ENCODE measurements around the gene SLC35F3.
"Not testable (repeated sequence)": the region's sequence is repeated elsewhere in the genome, so short reads cannot be mapped to it uniquely, and the experiment has no call there.

SLC35F3 gene

GRCh38 chr1:234292011-234292410 lies 387.5 kb downstream of the SLC35F3 start:
- H3K36me3 ChIP-seq (ENCODE audit: control insufficient read depth, low read depth, low read length), result no peaks in the 10 kb centered on the region
- H3K27me3 ChIP-seq (ENCODE audit: control insufficient read depth, insufficient read depth, low read length), result no peaks in the 10 kb centered on the region
- no peak overlapping the region for H3K9ac ChIP-seq (ENCODE audit: low read length)
- H3K4me1 ChIP-seq (ENCODE audit: control insufficient read depth, low read depth, low read length), result no peaks in the 10 kb centered on the region
- H3K9me3 ChIP-seq (ENCODE audit: control insufficient read depth, low read depth, low read length), result peaks cover 6% of the 10 kb centered on the region
- H3K4me3 ChIP-seq (ENCODE audit: low read length), result no peak overlapping the region
- H3K27ac ChIP-seq (ENCODE audit: low read length), result no peak overlapping the region

- no peaks in the 10 kb centered on the region for H3K36me3 ChIP-seq (ENCODE audit: control insufficient read depth, low read depth, low read length)
- no peaks in the 10 kb centered on the region for H3K27me3 ChIP-seq (ENCODE audit: control insufficient read depth, insufficient read depth, low read length)
- no peak overlapping the region for H3K4me3 ChIP-seq (ENCODE audit: low read length)
- H3K27ac ChIP-seq (ENCODE audit: low read length), result no peak overlapping the region
- H3K4me1 ChIP-seq (ENCODE audit: control insufficient read depth, low read depth, low read length), result no peaks in the 10 kb centered on the region
- H3K9ac ChIP-seq (ENCODE audit: low read length), result no peak overlapping the region
- peaks cover 6% of the 10 kb centered on the region for H3K9me3 ChIP-seq (ENCODE audit: control insufficient read depth, low read depth, low read length)
Measured at GRCh38 chr1:234292548-234292947, 388.1 kb downstream of the SLC35F3 start.

DNA sequence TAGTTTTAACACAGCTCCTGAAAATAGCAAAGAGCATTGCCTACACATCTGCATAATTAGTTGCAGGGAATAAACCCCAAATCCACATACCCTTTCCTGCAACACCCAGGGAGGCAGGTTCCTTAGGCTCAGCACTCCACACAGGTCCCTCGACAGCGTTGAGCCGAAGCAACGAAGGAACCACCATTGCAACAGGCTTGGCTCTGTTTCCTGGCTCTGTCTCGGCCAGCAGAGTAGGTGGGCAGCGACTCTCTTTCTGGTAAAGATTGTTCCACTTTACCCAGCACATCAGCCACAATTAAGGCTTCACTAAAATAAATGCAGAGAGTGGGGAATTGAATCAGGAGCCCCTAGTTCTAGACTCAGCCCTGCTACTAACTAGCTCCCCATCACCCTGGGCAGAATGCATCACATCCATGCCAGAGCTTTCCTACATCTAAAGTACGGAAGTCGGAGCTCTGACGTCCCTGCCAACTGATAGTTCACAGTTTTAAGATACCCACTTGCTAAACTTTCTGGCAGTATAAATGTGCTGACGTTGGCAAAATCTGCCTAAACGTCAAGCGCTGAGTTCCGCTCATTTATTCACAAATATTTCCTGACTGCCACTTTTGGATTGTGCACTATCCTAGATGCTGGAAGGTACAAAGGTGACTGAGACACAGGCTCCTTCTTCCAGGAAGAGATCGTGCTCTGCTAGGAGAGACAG lies 389.8 kb downstream of the SLC35F3 start:
- H3K4me3 ChIP-seq (ENCODE audit: low read length), result no peak overlapping the region
- no peaks in the 10 kb centered on the region for H3K36me3 ChIP-seq (ENCODE audit: control insufficient read depth, low read depth, low read length)
- H3K27ac ChIP-seq (ENCODE audit: low read length), result no peak overlapping the region
- no peak overlapping the region for H3K9ac ChIP-seq (ENCODE audit: low read length)
- H3K4me1 ChIP-seq (ENCODE audit: control insufficient read depth, low read depth, low read length), result no peaks in the 10 kb centered on the region
- H3K9me3 ChIP-seq (ENCODE audit: control insufficient read depth, low read depth, low read length), result peaks cover 5% of the 10 kb centered on the region
- no peaks in the 10 kb centered on the region for H3K27me3 ChIP-seq (ENCODE audit: control insufficient read depth, insufficient read depth, low read length)

DNA sequence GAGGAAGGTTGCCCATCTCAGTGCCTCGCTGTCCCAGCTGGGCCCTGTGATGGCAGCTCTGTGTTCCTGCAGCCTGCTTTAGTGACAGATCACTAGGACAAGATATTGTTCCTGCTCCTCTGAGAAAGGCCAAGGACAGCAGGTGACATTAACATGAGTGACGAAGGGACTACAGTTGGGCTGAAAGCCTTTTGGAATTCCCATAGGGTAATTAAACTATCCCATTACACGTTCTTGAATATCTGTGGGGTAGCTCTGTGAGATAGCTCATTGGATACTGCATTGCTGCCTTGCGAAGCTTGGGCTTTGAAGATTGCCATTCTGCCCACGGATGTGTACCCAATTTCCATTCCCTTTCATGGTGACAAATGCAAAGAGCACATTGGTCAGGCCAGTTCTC lies 390.6 kb downstream of the SLC35F3 start:
- Histone ChIP-seq H3K9me3 (ENCODE audit: control insufficient read depth, low read depth, low read length) (no peaks in the 10 kb centered on the region), H3K9ac (ENCODE audit: low read length) (no peak overlapping the region), H3K27ac (ENCODE audit: low read length) (no peak overlapping the region), H3K27me3 (ENCODE audit: control insufficient read depth, insufficient read depth, low read length) (no peaks in the 10 kb centered on the region), H3K4me3 (ENCODE audit: low read length) (no peak overlapping the region), H3K4me1 (ENCODE audit: control insufficient read depth, low read depth, low read length) (no peaks in the 10 kb centered on the region), H3K36me3 (ENCODE audit: control insufficient read depth, low read depth, low read length) (no peaks in the 10 kb centered on the region)

GRCh38 chr1:234295626-234296025 lies 391.1 kb downstream of the SLC35F3 start:
- Histone ChIP-seq H3K9me3 (ENCODE audit: control insufficient read depth, low read depth, low read length) (no peaks in the 10 kb centered on the region), H3K9ac (ENCODE audit: low read length) (no peak overlapping the region), H3K4me1 (ENCODE audit: control insufficient read depth, low read depth, low read length) (no peaks in the 10 kb centered on the region), H3K4me3 (ENCODE audit: low read length) (no peak overlapping the region), H3K36me3 (ENCODE audit: control insufficient read depth, low read depth, low read length) (no peaks in the 10 kb centered on the region), H3K27me3 (ENCODE audit: control insufficient read depth, insufficient read depth, low read length) (no peaks in the 10 kb centered on the region), H3K27ac (ENCODE audit: low read length) (no peak overlapping the region)

- Histone ChIP-seq H3K9me3 (ENCODE audit: control insufficient read depth, low read depth, low read length) (no peaks in the 10 kb centered on the region), H3K4me3 (ENCODE audit: low read length) (no peak overlapping the region), H3K4me1 (ENCODE audit: control insufficient read depth, low read depth, low read length) (no peaks in the 10 kb centered on the region), H3K9ac (ENCODE audit: low read length) (no peak overlapping the region), H3K36me3 (ENCODE audit: control insufficient read depth, low read depth, low read length) (no peaks in the 10 kb centered on the region), H3K27ac (ENCODE audit: low read length) (no peak overlapping the region), H3K27me3 (ENCODE audit: control insufficient read depth, insufficient read depth, low read length) (no peaks in the 10 kb centered on the region)
Measured at GRCh38 chr1:234296496-234296895, 392.0 kb downstream of the SLC35F3 start.

DNA sequence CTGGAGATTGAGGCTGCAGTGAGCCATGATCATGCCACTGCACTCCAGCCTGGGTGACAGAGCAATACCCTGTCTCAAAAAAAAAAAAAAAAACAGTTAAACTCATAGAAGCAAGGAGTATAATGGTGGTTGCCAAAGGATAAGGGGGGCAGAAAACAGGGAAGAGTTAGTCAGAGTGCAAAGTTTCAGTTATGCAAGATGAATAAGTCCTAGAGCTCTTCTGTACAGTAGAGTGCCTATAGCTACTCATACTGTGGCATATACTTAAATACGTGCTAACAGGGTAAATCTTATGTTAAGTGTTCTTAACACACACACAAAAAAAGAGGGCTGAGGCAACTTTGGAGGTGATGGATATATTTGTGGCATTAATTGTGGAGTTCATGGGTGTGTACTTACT lies 393.2 kb downstream of the SLC35F3 start:
- Histone ChIP-seq H3K9me3 (ENCODE audit: control insufficient read depth, low read depth, low read length) (no peaks in the 10 kb centered on the region), H3K27ac (ENCODE audit: low read length) (no peak overlapping the region), H3K27me3 (ENCODE audit: control insufficient read depth, insufficient read depth, low read length) (no peaks in the 10 kb centered on the region), H3K4me1 (ENCODE audit: control insufficient read depth, low read depth, low read length) (no peaks in the 10 kb centered on the region), H3K9ac (ENCODE audit: low read length) (no peak overlapping the region), H3K36me3 (ENCODE audit: control insufficient read depth, low read depth, low read length) (no peaks in the 10 kb centered on the region), H3K4me3 (ENCODE audit: low read length) (no peak overlapping the region)

- no peak overlapping the region for H3K4me3 ChIP-seq (ENCODE audit: low read length)
- H3K4me1 ChIP-seq (ENCODE audit: control insufficient read depth, low read depth, low read length), result no peaks in the 10 kb centered on the region
- no peaks in the 10 kb centered on the region for H3K9me3 ChIP-seq (ENCODE audit: control insufficient read depth, low read depth, low read length)
- no peaks in the 10 kb centered on the region for H3K36me3 ChIP-seq (ENCODE audit: control insufficient read depth, low read depth, low read length)
- H3K27ac ChIP-seq (ENCODE audit: low read length), result no peak overlapping the region
- no peak overlapping the region for H3K9ac ChIP-seq (ENCODE audit: low read length)
- no peaks in the 10 kb centered on the region for H3K27me3 ChIP-seq (ENCODE audit: control insufficient read depth, insufficient read depth, low read length)
Measured at GRCh38 chr1:234300096-234300495, 395.6 kb downstream of the SLC35F3 start.

DNA sequence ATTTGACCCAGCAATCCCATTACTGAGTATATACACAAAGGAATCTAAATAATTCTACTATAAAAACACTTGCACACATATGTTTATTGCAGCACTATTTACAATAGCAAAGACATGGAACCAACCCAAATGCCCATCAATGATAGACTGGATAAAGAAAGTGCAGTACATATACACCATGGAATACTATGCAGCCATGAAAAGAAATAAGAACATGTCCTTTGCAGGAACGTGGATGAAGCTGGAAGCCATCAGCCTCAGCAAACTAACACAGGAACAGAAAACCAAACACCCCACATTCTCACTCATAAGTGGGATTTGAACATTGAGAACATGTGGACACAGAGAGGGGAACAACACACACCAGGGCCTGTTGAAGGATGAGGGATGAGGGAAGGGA lies 397.2 kb downstream of the SLC35F3 start:
- not testable (repeated sequence) for H3K27me3 ChIP-seq (ENCODE audit: control insufficient read depth, insufficient read depth, low read length); H3K9ac ChIP-seq (ENCODE audit: low read length); H3K4me1 ChIP-seq (ENCODE audit: control insufficient read depth, low read depth, low read length)

DNA sequence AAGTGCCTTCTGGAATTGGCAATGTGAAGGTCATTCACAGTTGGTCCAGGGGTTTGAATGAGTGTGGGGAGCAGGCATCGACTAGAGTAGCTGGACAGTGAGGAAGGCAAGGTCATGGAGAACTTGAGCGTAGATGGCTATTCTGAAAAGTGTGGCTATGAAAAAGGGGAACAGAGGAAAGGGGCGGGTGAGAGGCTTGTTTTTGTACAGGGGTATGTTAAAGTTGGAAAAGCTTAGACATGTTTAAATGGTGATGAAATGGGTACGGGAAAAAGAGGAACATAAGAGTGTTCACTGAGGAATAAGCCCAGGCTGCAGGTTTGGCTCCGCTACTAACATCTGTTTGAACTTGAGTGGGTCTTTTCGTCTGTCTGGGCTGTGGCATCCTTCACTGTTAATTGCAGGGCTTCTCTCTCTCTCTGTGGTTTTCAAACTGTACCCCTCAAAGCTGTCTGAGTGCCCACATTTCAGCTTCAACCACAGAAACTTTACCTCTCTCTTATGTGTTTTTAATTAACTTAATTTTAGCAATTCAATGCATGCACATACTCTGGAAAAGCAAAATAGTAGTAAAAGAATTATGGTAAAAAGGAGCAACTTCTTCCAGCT lies 398.0 kb downstream of the SLC35F3 start:
- H3K4me1 ChIP-seq (ENCODE audit: control insufficient read depth, low read depth, low read length), result no peaks in the 10 kb centered on the region
- H3K4me3 ChIP-seq (ENCODE audit: low read length), result no peak overlapping the region
- H3K27me3 ChIP-seq (ENCODE audit: control insufficient read depth, insufficient read depth, low read length), result no peaks in the 10 kb centered on the region
- no peak overlapping the region for H3K27ac ChIP-seq (ENCODE audit: low read length)
- no peaks in the 10 kb centered on the region for H3K9me3 ChIP-seq (ENCODE audit: control insufficient read depth, low read depth, low read length)
- H3K36me3 ChIP-seq (ENCODE audit: control insufficient read depth, low read depth, low read length), result no peaks in the 10 kb centered on the region
- H3K9ac ChIP-seq (ENCODE audit: low read length), result no peak overlapping the region

More for the DNA sequence above, 397.2 kb downstream of the SLC35F3 start:
- H3K36me3 ChIP-seq (ENCODE audit: control insufficient read depth, low read depth, low read length); H3K4me3 ChIP-seq (ENCODE audit: low read length); H3K9me3 ChIP-seq (ENCODE audit: control insufficient read depth, low read depth, low read length); H3K27ac ChIP-seq (ENCODE audit: low read length): not testable (repeated sequence)

DNA sequence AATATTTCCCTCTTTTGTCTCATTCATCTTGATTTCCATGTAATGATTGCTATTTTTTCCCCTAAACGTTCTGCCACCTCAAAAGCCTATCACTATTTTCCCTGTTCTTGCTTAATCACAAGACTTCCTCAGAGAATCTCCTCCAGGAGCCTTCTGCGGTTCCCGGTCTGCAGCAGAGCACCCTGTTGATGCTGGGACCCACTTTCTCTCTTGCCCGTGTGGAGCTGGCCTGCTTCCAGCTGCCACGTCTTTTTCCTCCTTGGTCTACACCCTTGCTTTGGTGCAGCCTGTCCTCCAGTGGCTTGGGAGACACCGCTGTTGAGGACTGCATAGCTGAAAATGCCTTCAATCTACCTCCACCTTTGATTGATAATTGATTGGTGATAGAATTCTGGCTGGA lies 398.8 kb downstream of the SLC35F3 start:
- no peak overlapping the region for H3K27ac ChIP-seq (ENCODE audit: low read length)
- H3K9me3 ChIP-seq (ENCODE audit: control insufficient read depth, low read depth, low read length), result no peaks in the 10 kb centered on the region
- no peak overlapping the region for H3K4me3 ChIP-seq (ENCODE audit: low read length)
- no peaks in the 10 kb centered on the region for H3K4me1 ChIP-seq (ENCODE audit: control insufficient read depth, low read depth, low read length)
- no peaks in the 10 kb centered on the region for H3K27me3 ChIP-seq (ENCODE audit: control insufficient read depth, insufficient read depth, low read length)
- no peaks in the 10 kb centered on the region for H3K36me3 ChIP-seq (ENCODE audit: control insufficient read depth, low read depth, low read length)
- no peak overlapping the region for H3K9ac ChIP-seq (ENCODE audit: low read length)

- no peaks in the 10 kb centered on the region for H3K27me3 ChIP-seq (ENCODE audit: control insufficient read depth, insufficient read depth, low read length)
- H3K4me1 ChIP-seq (ENCODE audit: control insufficient read depth, low read depth, low read length), result peaks cover 9% of the 10 kb centered on the region
- no peak overlapping the region for H3K27ac ChIP-seq (ENCODE audit: low read length)
- no peaks in the 10 kb centered on the region for H3K36me3 ChIP-seq (ENCODE audit: control insufficient read depth, low read depth, low read length)
- no peak overlapping the region for H3K4me3 ChIP-seq (ENCODE audit: low read length)
- no peaks in the 10 kb centered on the region for H3K9me3 ChIP-seq (ENCODE audit: control insufficient read depth, low read depth, low read length)
- H3K9ac ChIP-seq (ENCODE audit: low read length), result no peak overlapping the region
Measured at GRCh38 chr1:234307726-234308125, 403.2 kb downstream of the SLC35F3 start.
